ENCODE measurements around the gene GRK2. TPM values are rescaled to one million over a fixed set of nuclear protein-coding genes. Genes with fewer than 3 reads are reported as not detected.

The GRK2 gene
- total and polyA plus RNA-seq, 9 of the 15 experiments (the other 6 are each of a cell fraction or from before 2014, with no cell fraction given) = 0.24 to 95.8 (median 56.5) TPM

GRCh38 chr11:67262731-67263675, 3.3 kb upstream of the GRK2 start (continued):
- no peak for TF ChIP-seq ZMIZ1 (IDR thresholded peaks at IDR 0.05; ENCODE audit: low read depth in 2 of 2, low read length in 2 of 2)
- no peak for TF ChIP-seq RBM14 (IDR thresholded peaks at IDR 0.05; ENCODE audit: borderline replicate concordance, insufficient read depth, low read depth, low read length)
- no peak for TF ChIP-seq SREBF1 (IDR thresholded peaks at IDR 0.05; ENCODE audit: borderline replicate concordance, low read depth, low read length)
- TF ChIP-seq SMAD2 (IDR thresholded peaks at IDR 0.05; ENCODE audit: low read depth, low read length) = no peak
- TF ChIP-seq NR4A1 (CRISPR knock-in tag; IDR thresholded peaks at IDR 0.05) = no peak
- TF ChIP-seq NR4A1 (tag; IDR thresholded peaks at IDR 0.05) = no peak
- no peak for TF ChIP-seq ZNF586 (CRISPR knock-in tag; conservative IDR thresholded peaks at IDR 0.05)
- TF ChIP-seq ZBTB43 (CRISPR knock-in tag; IDR thresholded peaks at IDR 0.05) = no peak
- TF ChIP-seq DMBX1 (CRISPR knock-in tag; IDR thresholded peaks at IDR 0.05; ENCODE audit: borderline replicate concordance) = 0 out of 2 replicates have a peak, but pooled peaks have one; percentile 18
- no peak; the same call in 1 of the 2 replicates for TF ChIP-seq EP300 (IDR thresholded peaks at IDR 0.05; ENCODE audit: low read length)
- no peak for TF ChIP-seq E2F4 (CRISPR knock-in tag; IDR thresholded peaks at IDR 0.05; ENCODE audit: low read depth)
- no peak for TF ChIP-seq ETS1 (conservative IDR thresholded peaks at IDR 0.05; ENCODE audit: control insufficient read depth, low read depth, low read length)
- no peak for TF ChIP-seq ZNF174 (CRISPR knock-in tag; IDR thresholded peaks at IDR 0.05)
- TF ChIP-seq PKNOX1 (IDR thresholded peaks at IDR 0.05) = peak; percentile 68
- TF ChIP-seq ZNF143 (CRISPR knock-in tag; IDR thresholded peaks at IDR 0.05) = peak; percentile 20; the same call in 1 of the 2 replicates
- TF ChIP-seq SPI1 (IDR thresholded peaks at IDR 0.05; ENCODE audit: borderline replicate concordance, low read depth, low read length) = peak; percentile 65
- TF ChIP-seq RBM17 (IDR thresholded peaks at IDR 0.05; ENCODE audit: borderline replicate concordance, low read depth, low read length) = no peak
- no peak for TF ChIP-seq ZNF830 (CRISPR knock-in tag; IDR thresholded peaks at IDR 0.05)

All from K562 (cell line).